ENCODE results near the gene SLC38A5. TPM values are rescaled to one million over a fixed set of nuclear protein-coding genes. Genes with fewer than 3 reads are reported as not detected.
"Not testable (repeated sequence)": the region's sequence is repeated elsewhere in the genome, so short reads cannot be mapped to it uniquely, and the experiment has no call there.

The SLC38A5 gene
- total RNA-seq, 1 donor from 2014 or later, result 4.4 TPM

- DNase-seq (ENCODE audit: low spot score), result no peak
Observed at GRCh38 chrX:48468693-48469691, 1.1 kb downstream of the SLC38A5 start.

GRCh38 chrX:48468247-48468671 is 1.8 kb downstream of the SLC38A5 start:
- DNase-seq (ENCODE audit: low spot score), result no peak

- DNase-seq (ENCODE audit: low spot score), result no peak
Observed at GRCh38 chrX:48467281-48467761, 2.7 kb downstream of the SLC38A5 start.

GRCh38 chrX:48466696-48467095 is 3.4 kb downstream of the SLC38A5 start:
- no peak for DNase-seq (ENCODE audit: low spot score)

- no peak for DNase-seq (ENCODE audit: low spot score)
Observed at GRCh38 chrX:48465336-48465933, 4.6 kb downstream of the SLC38A5 start.

- DNase-seq (ENCODE audit: low spot score), result no peak
Observed at GRCh38 chrX:48461830-48462229, 8.2 kb downstream of the SLC38A5 start.

GRCh38 chrX:48460606-48461005 is 9.5 kb downstream of the SLC38A5 start:
- DNase-seq (ENCODE audit: low spot score), result no peak

GRCh38 chrX:48460031-48460430 is 10.0 kb downstream of the SLC38A5 start:
- DNase-seq (ENCODE audit: low spot score), result no peak

GRCh38 chrX:48459483-48459882 is 10.6 kb downstream of the SLC38A5 start:
- DNase-seq (ENCODE audit: low spot score), result peak; percentile 53

- DNase-seq (ENCODE audit: low spot score), result peak; percentile 81
Observed at GRCh38 chrX:48458711-48459110, 11.3 kb downstream of the SLC38A5 start.

- no peak for DNase-seq (ENCODE audit: low spot score)
Observed at GRCh38 chrX:48456628-48457331, 13.3 kb downstream of the SLC38A5 start.

GRCh38 chrX:48451708-48452107 is 18.4 kb downstream of the SLC38A5 start:
- no peak for DNase-seq (ENCODE audit: low spot score)

GRCh38 chrX:48450076-48450475 is 20.0 kb downstream of the SLC38A5 start:
- no peak for DNase-seq (ENCODE audit: low spot score)

- DNase-seq (ENCODE audit: low spot score), result not testable (repeated sequence)
Observed at GRCh38 chrX:48447201-48447600, 22.9 kb downstream of the SLC38A5 start.

GRCh38 chrX:48433713-48434112 is 36.3 kb downstream of the SLC38A5 start:
- not testable (repeated sequence) for DNase-seq (ENCODE audit: low spot score)

- not testable (repeated sequence) for DNase-seq (ENCODE audit: low spot score)
Observed at GRCh38 chrX:48430166-48430565, 39.9 kb downstream of the SLC38A5 start.

GRCh38 chrX:48429606-48430005 is 40.5 kb downstream of the SLC38A5 start:
- DNase-seq (ENCODE audit: low spot score), result not testable (repeated sequence)

- DNase-seq (ENCODE audit: low spot score), result not testable (repeated sequence)
Observed at GRCh38 chrX:48427027-48427716, 42.9 kb downstream of the SLC38A5 start.

GRCh38 chrX:48411860-48412259 is 58.2 kb downstream of the SLC38A5 start, which contains the start of gene SSX4B:
Gene SSX4B, minus strand, starts transcription at chrX:48411960. Its CDS starts 588 bp downstream, at chrX:48411372.
- DNase-seq (ENCODE audit: low spot score), result not testable (repeated sequence)
